Suppressor macrophage treated with lipopolysaccharide for 4 hours (primary cell): ENCODE measurements around the gene CCSER2.
"Not testable (repeated sequence)": the region's sequence is repeated elsewhere in the genome, so short reads cannot be mapped to it uniquely, and the experiment has no call there.

ENCODE experiments used
- DNase-seq: peaks from one replicate; pipeline ENCODE4 v3.0.0-alpha.2; 2020

Gene CCSER2, protein sequence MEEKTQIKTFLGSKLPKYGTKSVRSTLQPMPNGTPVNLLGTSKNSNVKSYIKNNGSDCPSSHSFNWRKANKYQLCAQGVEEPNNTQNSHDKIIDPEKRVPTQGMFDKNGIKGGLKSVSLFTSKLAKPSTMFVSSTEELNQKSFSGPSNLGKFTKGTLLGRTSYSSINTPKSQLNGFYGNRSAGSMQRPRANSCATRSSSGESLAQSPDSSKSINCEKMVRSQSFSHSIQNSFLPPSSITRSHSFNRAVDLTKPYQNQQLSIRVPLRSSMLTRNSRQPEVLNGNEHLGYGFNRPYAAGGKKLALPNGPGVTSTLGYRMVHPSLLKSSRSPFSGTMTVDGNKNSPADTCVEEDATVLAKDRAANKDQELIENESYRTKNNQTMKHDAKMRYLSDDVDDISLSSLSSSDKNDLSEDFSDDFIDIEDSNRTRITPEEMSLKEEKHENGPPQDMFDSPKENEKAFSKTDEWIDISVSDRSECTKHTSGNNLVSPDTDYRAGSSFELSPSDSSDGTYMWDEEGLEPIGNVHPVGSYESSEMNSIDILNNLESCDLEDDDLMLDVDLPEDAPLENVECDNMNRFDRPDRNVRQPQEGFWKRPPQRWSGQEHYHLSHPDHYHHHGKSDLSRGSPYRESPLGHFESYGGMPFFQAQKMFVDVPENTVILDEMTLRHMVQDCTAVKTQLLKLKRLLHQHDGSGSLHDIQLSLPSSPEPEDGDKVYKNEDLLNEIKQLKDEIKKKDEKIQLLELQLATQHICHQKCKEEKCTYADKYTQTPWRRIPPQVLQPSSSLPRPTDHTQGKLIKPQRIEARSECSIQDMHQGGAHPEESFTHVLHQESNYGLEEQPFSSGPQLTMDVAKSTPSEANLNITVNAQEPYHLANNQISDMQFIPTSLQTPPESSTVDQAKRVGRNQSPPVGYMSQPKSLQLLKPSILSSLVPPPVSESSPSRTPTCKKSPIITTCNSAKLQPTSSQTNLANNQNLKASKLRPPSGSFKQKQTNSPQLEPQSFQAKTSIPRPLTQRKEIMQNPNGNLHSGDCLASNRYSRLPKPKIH

GRCh38 chr10:84328418-84329195 lies at the start of gene CCSER2:
Gene CCSER2 (plus strand): TSS chr10:84328589. CDS start chr10:84371053, 42,464 bp downstream.
- DNase-seq: peak; percentile 99

DNA sequence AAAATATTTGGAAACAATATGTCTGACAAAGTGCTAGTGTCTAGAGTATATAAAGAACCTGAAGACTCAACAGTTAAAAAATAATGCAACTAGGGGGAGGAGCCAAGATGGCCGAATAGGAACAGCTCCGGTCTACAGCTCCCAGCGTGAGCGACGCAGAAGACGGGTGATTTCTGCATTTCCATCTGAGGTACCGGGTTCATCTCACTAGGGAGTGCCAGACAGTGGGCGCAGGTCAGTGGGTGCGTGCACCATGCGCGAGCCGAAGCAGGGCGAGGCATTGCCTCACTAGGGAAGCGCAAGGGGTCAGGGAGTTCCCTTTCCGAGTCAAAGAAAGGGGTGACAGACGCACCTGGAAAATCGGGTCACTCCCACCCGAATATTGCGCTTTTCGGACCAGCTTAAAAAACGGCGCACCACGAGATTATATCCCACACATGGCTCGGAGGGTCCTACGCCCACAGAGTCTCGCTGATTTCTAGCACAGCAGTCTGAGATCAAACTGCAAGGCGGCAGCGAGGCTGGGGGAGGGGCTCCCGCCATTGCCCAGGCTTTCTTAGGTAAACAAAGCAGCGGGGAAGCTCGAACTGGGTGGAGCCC lies 48.4 kb upstream of the CCSER2 start:
- not testable (repeated sequence) for DNase-seq

GRCh38 chr10:84286695-84287094 lies 41.7 kb upstream of the CCSER2 start:
- DNase-seq: no peak

- DNase-seq: no peak
Measured at GRCh38 chr10:84288151-84288550, 40.2 kb upstream of the CCSER2 start.

GRCh38 chr10:84289521-84290200 lies 38.7 kb upstream of the CCSER2 start:
- DNase-seq: no peak

GRCh38 chr10:84290235-84290634 lies 38.2 kb upstream of the CCSER2 start:
- no peak for DNase-seq

- peak; percentile 55 for DNase-seq
Measured at GRCh38 chr10:84291384-84291783, 37.0 kb upstream of the CCSER2 start.

DNA sequence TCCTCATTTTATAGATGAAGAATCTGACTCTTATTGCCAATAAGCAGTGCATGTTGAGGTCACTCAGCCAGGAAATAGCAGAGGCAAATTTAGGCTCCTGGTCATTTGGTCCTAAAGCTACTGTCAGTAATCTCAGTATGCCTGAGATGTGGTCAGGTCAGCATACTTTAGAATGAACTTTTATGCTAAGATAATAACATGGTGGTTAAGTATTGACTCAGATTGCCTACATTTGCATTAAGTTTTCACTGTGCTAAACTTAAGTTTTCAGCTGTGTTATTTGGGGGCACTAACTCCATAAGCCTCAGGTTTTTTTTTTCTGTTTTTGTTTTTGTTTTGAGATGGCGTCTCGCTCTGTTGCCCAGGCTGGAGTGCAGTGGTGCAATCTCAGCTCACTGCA lies 35.9 kb upstream of the CCSER2 start:
- DNase-seq: no peak

- no peak for DNase-seq
Measured at GRCh38 chr10:84293171-84293570, 35.2 kb upstream of the CCSER2 start.

DNA sequence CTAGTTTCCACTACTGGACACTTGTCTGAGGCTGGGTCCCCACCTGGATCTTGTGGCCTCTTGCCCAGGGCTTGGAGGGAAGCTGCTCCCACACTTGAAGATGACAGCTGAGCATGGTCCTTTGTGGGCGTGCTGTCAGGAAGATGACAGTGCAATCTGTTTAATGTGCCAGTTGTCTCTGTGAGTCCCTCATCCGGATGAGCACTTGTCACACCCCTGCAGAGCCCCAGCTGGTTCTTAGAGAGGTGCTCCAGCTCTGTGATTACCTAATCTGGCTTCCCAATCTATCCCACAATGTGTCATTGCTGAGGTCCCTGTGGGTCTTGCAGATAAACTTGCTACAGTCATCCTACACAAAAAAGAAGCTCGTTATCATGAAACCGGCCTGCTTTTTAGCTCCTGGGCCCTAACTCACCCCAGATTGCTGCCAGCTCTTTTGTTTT lies 34.8 kb upstream of the CCSER2 start:
- peak; percentile 83 for DNase-seq

GRCh38 chr10:84294766-84295447 lies 33.5 kb upstream of the CCSER2 start:
- peak; percentile 66 for DNase-seq

GRCh38 chr10:84296091-84296981 lies 32.1 kb upstream of the CCSER2 start:
- DNase-seq: peak; percentile 81

DNA sequence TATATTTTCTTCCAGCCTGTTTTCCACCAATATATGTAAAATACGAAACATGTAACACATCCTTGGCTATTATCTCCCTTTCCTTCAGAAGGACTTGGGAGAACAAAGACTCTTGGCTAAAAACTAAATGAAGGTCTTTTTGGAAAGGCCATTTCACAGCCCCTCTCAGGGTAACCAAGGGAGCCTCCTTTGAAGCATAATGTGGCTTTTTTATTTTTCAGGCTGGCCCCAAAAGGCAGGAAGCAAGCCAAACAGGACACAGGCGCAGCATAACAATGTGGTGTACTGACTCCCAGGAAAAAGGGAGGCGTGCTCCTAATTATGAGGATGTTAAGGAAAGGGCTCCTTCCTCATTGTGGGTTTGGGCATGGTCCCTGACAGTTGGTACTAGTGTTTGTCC lies 30.3 kb upstream of the CCSER2 start:
- DNase-seq: no peak

- no peak for DNase-seq
Measured at GRCh38 chr10:84302223-84302622, 26.2 kb upstream of the CCSER2 start.

DNA sequence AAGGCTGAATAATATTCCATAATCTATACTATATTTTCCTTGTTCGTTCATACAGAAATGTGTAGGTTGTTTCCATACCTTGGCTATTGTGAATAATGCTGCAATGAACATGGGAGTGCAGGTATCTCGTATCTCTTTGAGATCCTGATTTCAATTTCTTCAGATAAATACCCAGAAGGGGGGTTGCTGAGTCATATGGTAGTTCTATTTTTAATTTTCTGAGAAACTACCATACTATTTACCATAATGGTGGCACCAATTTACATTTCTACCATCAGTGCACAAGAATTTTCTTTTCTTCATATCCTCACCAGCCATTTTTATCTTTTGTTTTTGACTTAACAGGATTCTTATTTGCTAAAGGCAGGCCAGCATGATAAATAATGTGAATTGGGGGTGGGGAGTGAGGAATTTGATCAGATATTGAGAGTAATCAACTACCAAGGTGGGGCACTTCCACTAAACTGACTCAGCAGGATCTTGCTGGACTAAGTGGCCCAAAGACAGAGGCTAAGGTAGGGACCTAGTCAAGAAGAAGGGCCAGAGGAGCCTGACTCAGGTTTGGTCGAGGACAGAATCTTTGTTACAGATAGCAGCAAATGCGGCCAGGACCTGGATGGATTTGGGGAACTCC lies 21.5 kb upstream of the CCSER2 start:
- DNase-seq: no peak

GRCh38 chr10:84308021-84308420 lies 20.4 kb upstream of the CCSER2 start:
- DNase-seq: no peak

DNA sequence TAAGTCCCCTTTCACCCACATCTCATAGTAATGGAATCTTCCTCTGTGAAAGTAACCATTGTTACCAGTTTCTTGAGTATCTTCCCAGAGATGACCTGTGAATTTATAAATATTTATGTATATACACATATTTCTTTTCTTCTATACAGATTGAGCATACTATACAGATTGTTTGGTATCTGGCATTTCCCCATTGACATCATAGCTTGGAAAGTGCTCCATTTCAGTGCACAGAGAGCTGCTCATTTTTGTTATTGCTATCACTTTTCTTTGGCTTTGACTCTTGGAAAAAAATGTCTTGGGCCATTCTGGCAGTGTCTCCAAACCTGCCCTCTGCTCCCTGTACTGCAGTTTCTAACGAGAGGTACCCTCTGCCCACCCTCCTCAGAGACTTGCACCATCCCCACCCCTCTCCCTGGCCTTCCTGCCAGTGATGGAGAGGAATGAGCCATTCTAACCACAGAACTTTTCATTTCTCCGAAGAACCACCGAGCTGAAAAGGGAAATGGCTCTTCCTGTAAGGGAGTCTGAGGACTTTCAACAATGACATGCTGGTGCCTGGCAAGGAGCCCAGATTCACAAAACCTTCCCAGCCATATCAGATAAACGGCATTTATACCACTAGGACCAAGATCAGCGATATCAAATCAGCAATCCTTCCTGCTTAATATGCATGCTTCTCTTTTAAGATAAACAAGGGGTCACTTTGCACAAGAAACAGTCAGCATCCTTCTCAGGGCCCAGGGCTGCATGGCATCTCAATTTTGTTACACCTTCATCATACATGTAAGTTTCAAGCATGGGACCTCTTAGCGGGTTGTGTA lies 19.7 kb upstream of the CCSER2 start:
- peak; percentile 90 for DNase-seq

- peak; percentile 19 for DNase-seq
Measured at GRCh38 chr10:84310470-84310869, 17.9 kb upstream of the CCSER2 start.
